Fibroblast of villous mesenchyme (primary cell): ENCODE results near the gene UNCX. TPM values are rescaled to one million over a fixed set of nuclear protein-coding genes. Genes with fewer than 3 reads are reported as not detected.
A peak's percentile ranks its signal among the peaks of the same experiment; 100 is the strongest.
"Not testable (repeated sequence)": the region's sequence is repeated elsewhere in the genome, so short reads cannot be mapped to it uniquely, and the experiment has no call there.

Experiments
- DNase-seq: peaks from one replicate; pipeline ENCODE4 v3.0.0-alpha.2; 2010; ENCODE audit warnings: low read depth
- H3K4me3 ChIP-seq: 2 replicates; pipeline ENCODE4 v1.5.1; 2011; ENCODE audit warnings: low read depth, mild to moderate bottlenecking, low read length
- total RNA-seq: library from RNA; depleted of rRNA; stranded (reverse); fragments of >200 nt; gene quantifications from 2 replicates; pipeline ENCODE4 v1.2.3, GENCODE V29; 2012
- TF ChIP-seq, protein P1 (sequence below): IDR thresholded peaks from 2 replicates; pipeline ENCODE4 v1.5.1; 2012; ENCODE audit warnings: low read depth, mild to moderate bottlenecking, low read length; ENCODE audit not compliant: insufficient read depth

Gene UNCX
- total RNA-seq, 1 donor = not detected

DNA sequence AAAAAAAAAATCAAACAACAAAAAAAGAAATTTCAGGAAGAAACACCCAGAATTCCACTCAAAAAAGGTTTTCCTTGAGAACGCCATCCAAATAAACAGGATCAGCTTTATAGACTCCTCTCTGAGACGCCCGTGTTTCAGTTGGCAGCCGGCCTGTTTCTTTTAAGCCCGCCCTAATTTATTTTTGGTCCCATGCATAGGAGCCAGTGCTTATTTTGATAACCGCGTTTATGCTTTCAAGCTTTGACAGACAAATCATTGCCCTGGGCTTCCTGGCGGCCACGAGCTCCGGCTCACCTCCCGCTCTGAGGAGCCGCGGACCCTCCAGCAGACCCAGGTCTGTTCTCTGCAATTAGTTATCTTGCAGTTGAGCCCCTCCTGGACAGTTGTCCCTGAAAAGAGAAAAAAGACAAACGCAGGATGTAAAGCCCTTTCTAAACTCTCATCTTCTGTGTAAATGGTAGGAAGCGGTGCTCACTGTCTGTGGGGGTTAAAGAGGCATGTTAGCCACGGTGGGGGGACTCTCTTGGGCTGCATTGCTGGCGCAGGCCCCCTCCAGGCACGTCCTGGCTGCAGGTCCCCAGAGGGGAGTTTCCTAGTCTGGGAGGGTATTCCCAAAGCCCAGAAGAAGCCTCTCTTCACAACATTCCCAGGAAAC is 22.2 kb upstream of the UNCX start:
- H3K4me3 ChIP-seq = no peak overlapping the region
- no peak for DNase-seq
- TF ChIP-seq, protein P1, sequence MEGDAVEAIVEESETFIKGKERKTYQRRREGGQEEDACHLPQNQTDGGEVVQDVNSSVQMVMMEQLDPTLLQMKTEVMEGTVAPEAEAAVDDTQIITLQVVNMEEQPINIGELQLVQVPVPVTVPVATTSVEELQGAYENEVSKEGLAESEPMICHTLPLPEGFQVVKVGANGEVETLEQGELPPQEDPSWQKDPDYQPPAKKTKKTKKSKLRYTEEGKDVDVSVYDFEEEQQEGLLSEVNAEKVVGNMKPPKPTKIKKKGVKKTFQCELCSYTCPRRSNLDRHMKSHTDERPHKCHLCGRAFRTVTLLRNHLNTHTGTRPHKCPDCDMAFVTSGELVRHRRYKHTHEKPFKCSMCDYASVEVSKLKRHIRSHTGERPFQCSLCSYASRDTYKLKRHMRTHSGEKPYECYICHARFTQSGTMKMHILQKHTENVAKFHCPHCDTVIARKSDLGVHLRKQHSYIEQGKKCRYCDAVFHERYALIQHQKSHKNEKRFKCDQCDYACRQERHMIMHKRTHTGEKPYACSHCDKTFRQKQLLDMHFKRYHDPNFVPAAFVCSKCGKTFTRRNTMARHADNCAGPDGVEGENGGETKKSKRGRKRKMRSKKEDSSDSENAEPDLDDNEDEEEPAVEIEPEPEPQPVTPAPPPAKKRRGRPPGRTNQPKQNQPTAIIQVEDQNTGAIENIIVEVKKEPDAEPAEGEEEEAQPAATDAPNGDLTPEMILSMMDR = no peak

DNA sequence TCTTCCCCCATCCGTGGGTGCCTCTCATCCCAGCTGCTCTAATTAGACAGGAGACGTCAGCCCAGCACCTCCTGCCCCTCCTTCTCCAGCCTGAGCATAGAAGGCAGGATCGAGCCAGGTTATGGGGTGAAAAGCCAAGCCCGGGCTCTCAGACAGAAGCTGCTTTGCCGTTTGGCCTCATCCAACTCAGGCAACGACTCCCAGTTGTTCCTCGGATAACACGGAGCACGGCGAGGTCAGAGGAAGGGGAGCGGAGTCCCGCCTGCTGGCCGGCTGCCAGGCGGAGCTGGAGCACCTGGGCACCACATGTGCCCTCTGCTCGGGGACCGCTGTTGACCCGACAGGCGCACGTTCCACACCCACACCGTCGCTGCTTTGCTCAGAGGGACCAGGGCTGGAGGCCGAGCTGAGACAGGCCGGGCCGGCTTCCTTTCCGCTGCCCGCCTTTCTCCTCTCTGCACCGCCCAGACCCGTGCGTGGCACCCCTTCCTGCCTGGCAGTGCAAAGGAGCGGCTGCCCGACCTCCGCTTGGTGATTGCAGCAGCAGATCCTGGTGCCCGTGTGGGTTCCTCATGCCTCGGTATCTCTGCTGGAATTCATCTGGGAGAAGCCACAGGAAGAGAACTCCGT is 21.6 kb upstream of the UNCX start:
- peak; percentile 18 for DNase-seq
- TF ChIP-seq, protein P1 = no peak
- H3K4me3 ChIP-seq = no peak overlapping the region

DNA sequence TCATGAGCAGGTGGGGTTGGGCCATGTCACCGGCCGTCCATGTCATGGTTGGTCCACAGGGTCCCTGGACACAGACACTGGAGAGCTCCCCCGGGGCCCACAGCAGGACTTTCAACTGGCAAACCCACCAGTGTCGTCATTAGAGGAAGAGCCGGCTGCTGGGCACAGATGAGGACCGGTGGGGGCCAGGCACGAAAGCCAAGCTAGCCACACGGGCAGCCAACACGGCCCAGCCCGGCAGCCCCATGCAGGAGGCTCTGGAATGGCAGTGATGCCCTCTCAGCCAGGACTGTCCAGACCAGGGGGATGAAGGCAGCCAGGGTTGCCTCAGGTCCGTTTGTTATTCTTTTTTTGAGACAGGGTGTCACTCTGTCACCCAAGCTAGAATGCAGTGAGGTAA is 21.1 kb upstream of the UNCX start:
- DNase-seq = no peak
- TF ChIP-seq, protein P1 = no peak
- H3K4me3 ChIP-seq = no peak overlapping the region

DNA sequence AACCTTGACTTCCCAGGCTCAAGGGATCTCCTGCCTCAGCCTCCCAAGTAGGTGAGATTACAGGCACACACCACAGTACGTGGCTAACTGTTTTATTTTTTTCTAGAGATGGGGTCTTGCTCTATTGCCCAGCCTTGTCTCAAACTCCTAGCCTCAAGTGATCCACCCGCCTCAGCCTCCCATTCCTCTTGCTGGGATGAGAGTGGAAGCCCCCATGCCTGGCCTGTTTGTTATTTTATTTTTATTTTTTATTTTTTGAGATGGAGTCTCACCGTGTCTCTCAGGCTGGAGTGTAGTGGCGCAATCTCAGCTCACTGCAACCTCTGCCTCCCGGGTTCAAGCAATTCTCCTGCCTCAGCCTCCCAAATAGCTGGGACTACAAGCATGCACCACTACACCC is 20.6 kb upstream of the UNCX start:
- not testable (repeated sequence) for H3K4me3 ChIP-seq, DNase-seq

DNA sequence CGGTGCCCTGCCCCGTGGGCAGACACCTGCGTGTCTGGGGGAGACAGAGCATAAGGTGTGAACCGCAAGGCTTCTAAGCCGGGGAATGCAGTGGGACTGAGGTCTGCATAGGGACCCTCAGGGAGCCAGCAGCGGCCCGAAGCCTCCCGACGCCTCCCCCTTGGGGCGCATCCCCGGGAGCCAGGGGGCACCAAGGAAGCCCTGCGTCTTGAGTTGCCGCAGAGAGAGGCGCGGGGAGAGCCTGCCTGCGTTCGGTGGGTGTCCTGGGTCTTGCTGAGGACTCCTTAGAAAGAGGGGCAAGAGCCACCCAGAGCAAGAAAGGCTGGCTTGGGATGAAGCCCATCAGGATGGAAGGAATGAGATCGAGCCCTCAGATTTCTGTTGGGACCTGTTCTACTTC is 18.2 kb upstream of the UNCX start:
- DNase-seq = no peak
- H3K4me3 ChIP-seq = no peak overlapping the region
- TF ChIP-seq, protein P1 = no peak

DNA sequence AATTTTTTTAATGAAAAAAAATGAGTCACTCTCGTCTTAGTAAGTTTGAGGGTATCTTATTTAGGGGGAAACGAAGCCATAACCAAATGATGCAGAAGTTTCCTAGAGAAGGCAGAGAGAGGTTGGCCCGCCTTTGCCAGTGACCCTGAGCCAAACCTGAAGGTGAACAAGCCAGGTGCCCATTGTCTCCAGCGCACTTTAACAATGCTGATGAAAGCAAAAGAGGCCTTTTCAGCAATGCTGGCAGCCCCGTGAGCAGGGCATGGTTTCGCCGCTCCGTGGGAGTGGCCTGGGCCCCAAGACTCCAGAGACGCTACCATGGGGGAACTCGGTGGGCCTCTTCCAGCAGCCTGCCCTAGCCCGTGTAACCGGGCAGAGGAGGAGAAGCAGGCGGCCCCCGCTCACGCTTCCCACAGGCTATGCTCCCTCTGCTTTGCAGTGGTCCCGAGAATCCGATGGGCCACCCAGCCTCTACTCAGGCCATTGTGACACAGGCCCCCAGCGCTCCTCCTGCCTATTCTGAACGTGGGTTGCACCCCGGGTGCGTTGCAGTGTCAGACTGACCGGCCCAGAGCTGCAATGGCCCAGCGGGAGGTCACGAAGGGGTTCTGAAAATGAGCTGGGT is 14.0 kb upstream of the UNCX start:
- no peak for DNase-seq
- TF ChIP-seq, protein P1 = no peak
- no peak overlapping the region for H3K4me3 ChIP-seq

DNA sequence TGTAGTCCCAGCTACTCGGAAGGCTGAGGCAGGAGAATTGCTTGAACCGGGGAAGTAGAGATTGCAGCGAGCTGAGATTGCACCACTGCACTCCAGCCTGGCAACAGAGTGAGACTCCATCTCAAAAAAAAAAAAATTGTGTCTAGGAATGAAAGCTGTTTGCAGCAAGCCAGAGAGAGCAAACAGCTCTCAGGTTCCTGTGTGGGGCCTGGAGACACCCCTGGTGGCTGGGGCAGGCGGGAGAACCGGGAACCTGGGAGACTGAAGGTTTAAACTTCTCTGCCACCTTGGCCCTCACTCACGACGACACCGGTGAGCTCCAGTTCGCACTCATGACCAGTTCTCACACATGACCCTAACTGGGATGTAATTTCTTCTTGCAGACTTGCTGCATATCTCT is 13.2 kb upstream of the UNCX start:
- TF ChIP-seq, protein P1 = no peak
- DNase-seq = no peak

More for the DNA sequence above, 13.2 kb upstream of the UNCX start:
- no peak overlapping the region for H3K4me3 ChIP-seq
